CD14-positive monocyte (primary cell): ENCODE data around the gene LRBA. TPM values are rescaled to one million over a fixed set of nuclear protein-coding genes. Genes with fewer than 3 reads are reported as not detected.
A peak's percentile ranks its signal among the peaks of the same experiment; 100 is the strongest.

ENCODE experiments used
- DNase-seq, 3 donors: peaks; one replicate each; pipeline ENCODE4 v3.0.0-alpha.2; 2011 to 2022
- H2AFZ ChIP-seq: 2 replicates; pipeline ENCODE4 v1.6.0; 2012; ENCODE audit warnings: mild to moderate bottlenecking, low read depth, low read length, inconsistent platforms; ENCODE audit not compliant: insufficient read depth, poor library complexity, severe bottlenecking
- H3K27ac ChIP-seq, 2 donors: 1 replicate in 1 of 2; 2 replicates in 1 of 2; pipeline ENCODE4 v1.5.1; 2012 to 2013; ENCODE audit warnings: low read length in 2 of 2, control low read depth in 1 of 2, inconsistent platforms in 1 of 2, low read depth in 1 of 2, mild to moderate bottlenecking in 1 of 2
- H3K27me3 ChIP-seq, 2 donors: one replicate each; pipeline versions ENCODE4 v1.6.0 to v1.6.1; 2011 to 2013; ENCODE audit warnings: low read length in 2 of 2; ENCODE audit not compliant: control insufficient read depth in 2 of 2, insufficient read depth in 2 of 2
- H3K36me3 ChIP-seq, 2 donors: replicated peaks in 1 of 2; 1 replicate in 1 of 2; 2 replicates in 1 of 2; pipeline versions ENCODE4 v1.5.1 to v1.6.1; 2012 to 2013; ENCODE audit warnings: low read length in 2 of 2, control low read depth in 1 of 2, inconsistent platforms in 1 of 2, mild to moderate bottlenecking in 1 of 2; ENCODE audit not compliant: insufficient read depth in 2 of 2, control insufficient read depth in 1 of 2
- H3K4me1 ChIP-seq, 2 donors: 1 replicate in 1 of 2; 2 replicates in 1 of 2; pipeline versions ENCODE4 v1.5.1 to v1.6.1; 2012 to 2013; ENCODE audit warnings: low read length in 2 of 2, control low read depth in 1 of 2, inconsistent platforms in 1 of 2, mild to moderate bottlenecking in 1 of 2, moderate library complexity in 1 of 2; ENCODE audit not compliant: insufficient read depth in 2 of 2, control insufficient read depth in 1 of 2
- H3K4me2 ChIP-seq: replicated peaks from 2 replicates; pipeline ENCODE3; 2012; ENCODE audit warnings: low read length, moderate library complexity, mild to moderate bottlenecking; ENCODE audit not compliant: poor library complexity, severe bottlenecking; ENCODE audit errors: extremely low read depth
- H3K4me3 ChIP-seq, 3 experiments: fragments of 200-600 bp in 1 of 3; sonication (generic) in 1 of 3; replicated peaks in 1 of 3; 1 replicate in 2 of 3; 2 replicates in 1 of 3; pipeline ENCODE4 v1.5.1; 2011 to 2013; ENCODE audit warnings: low read length in 3 of 3, mild to moderate bottlenecking in 3 of 3, control low read depth in 2 of 3, low read depth in 2 of 3, inconsistent platforms in 1 of 3, moderate library complexity in 1 of 3
- H3K79me2 ChIP-seq: 2 replicates; pipeline ENCODE4 v1.6.0; 2012; ENCODE audit warnings: mild to moderate bottlenecking, control low read depth, inconsistent platforms, low read length, moderate library complexity; ENCODE audit not compliant: insufficient read depth
- H3K9ac ChIP-seq: 2 replicates; pipeline ENCODE4 v1.6.0; 2017; ENCODE audit warnings: low read length, mild to moderate bottlenecking; ENCODE audit not compliant: insufficient read depth, poor library complexity, severe bottlenecking
- H3K9me3 ChIP-seq, 2 donors: replicated peaks in 1 of 2; 1 replicate in 1 of 2; 2 replicates in 1 of 2; pipeline versions ENCODE4 v1.5.1 to v1.6.1; 2012 to 2013; ENCODE audit warnings: low read length in 2 of 2, control low read depth in 1 of 2; ENCODE audit not compliant: control insufficient read depth in 1 of 2, insufficient read depth in 1 of 2
- H4K20me1 ChIP-seq: 2 replicates; pipeline ENCODE4 v1.6.0; 2012; ENCODE audit warnings: mild to moderate bottlenecking, low read length, control low read depth, moderate library complexity; ENCODE audit not compliant: insufficient read depth
- H3K27ac Mint-ChIP-seq, 7 donors: one replicate each; pipeline ENCODE4 v1.8.0; 2020; ENCODE audit warnings: mild to moderate bottlenecking in 7 of 7, mixed read lengths in 7 of 7, moderate library complexity in 6 of 7, inconsistent platforms in 2 of 7
- H3K27me3 Mint-ChIP-seq, 3 donors: one replicate each; pipeline ENCODE4 v1.8.0; 2021 to 2022; ENCODE audit warnings: low read depth in 3 of 3, mild to moderate bottlenecking in 3 of 3, mixed read lengths in 3 of 3, moderate library complexity in 3 of 3, inconsistent platforms in 1 of 3
- H3K36me3 Mint-ChIP-seq, 2 donors: one replicate each; pipeline ENCODE4 v1.8.0; 2020; ENCODE audit warnings: mixed read lengths in 2 of 2, inconsistent platforms in 1 of 2, mild to moderate bottlenecking in 1 of 2
- H3K4me1 Mint-ChIP-seq: one replicate; pipeline ENCODE4 v1.8.0; 2020; ENCODE audit warnings: mild to moderate bottlenecking, mixed read lengths
- H3K4me3 Mint-ChIP-seq, 2 donors: one replicate each; pipeline ENCODE4 v1.8.0; 2020; ENCODE audit warnings: mild to moderate bottlenecking in 2 of 2, mixed read lengths in 2 of 2, moderate library complexity in 1 of 2
- H3K9me3 Mint-ChIP-seq, 7 donors: one replicate each; pipeline ENCODE4 v1.8.0; 2020 to 2022; ENCODE audit warnings: mixed read lengths in 7 of 7, mild to moderate bottlenecking in 6 of 7, moderate library complexity in 6 of 7, inconsistent platforms in 2 of 7
- CTCF ChIP-seq: fragments of 200-600 bp; IDR thresholded peaks from one replicate; pipeline ENCODE4 v1.8.0; 2022; ENCODE audit warnings: antibody characterized with exemption, mild to moderate bottlenecking
- WGBS: methylation state at CpG from one replicate; pipeline ENCODE4 v1.1.5; 2013; ENCODE audit warnings: missing lambda C conversion rate; ENCODE audit not compliant: insufficient coverage; 5-methylcytosine and 5-hydroxymethylcytosine counted together
- intact Hi-C, 2 donors: fragments of 100-400 bp; cut with micrococcal nuclease; formaldehyde crosslinking; loops; one replicate each; pipeline versions ENCODE4 v1.15.0 to v1.15.1; 2023
- polyA plus RNA-seq, 3 donors: library from polyadenylated mRNA; depleted of rRNA in 1 of 3; unstranded in 2 of 3; stranded (reverse) in 1 of 3; fragments of 300-500 nt in 2 of 3; fragments of >200 nt in 1 of 3; fragmentation: Illumina TruSeq in 2 of 3; gene quantifications; 1 replicate in 2 of 3; 2 replicates in 1 of 3; pipeline ENCODE4 v1.2.3, GENCODE V29; 2012 to 2021

Gene LRBA
- polyA plus RNA-seq, 3 donors = 1.5 to 5.5 (median 4.4) TPM

GRCh38 chr4:150305995-150306394, 709.1 kb downstream of the LRBA start:
- H3K27ac Mint-ChIP-seq = no peak overlapping the region
- Histone ChIP-seq H3K27me3 (no peaks in the 10 kb centered on the region), H3K79me2 (no peaks in the 10 kb centered on the region), H3K36me3 (no peaks in the 10 kb centered on the region), H3K27ac (no peak overlapping the region), H4K20me1 (no peaks in the 10 kb centered on the region), H3K9ac (no peak overlapping the region), H3K4me3 (no peak overlapping the region), H3K9me3 (no peaks in the 10 kb centered on the region), H2AFZ (no peak overlapping the region), H3K4me2 (no peak overlapping the region), H3K4me1 (peaks cover 4 to 5% of the 10 kb centered on the region in 2 donors)
- peaks cover 0 to 4% of the 10 kb centered on the region in 2 donors for H3K36me3 Mint-ChIP-seq
- intact Hi-C loops = no loop called here
- H3K4me3 Mint-ChIP-seq = no peak overlapping the region
- peaks cover 0 to 2% (median 0%) of the 10 kb centered on the region in 3 donors for H3K27me3 Mint-ChIP-seq
- peaks cover 3% of the 10 kb centered on the region for H3K4me1 Mint-ChIP-seq
- peaks cover 0 to 7% (median 1%) of the 10 kb centered on the region in 7 donors for H3K9me3 Mint-ChIP-seq
- DNase-seq = no peak
- WGBS = no CpG with 5 or more reads among the region's 2 CpGs
- no peak for TF ChIP-seq CTCF

- Histone ChIP-seq H3K4me2 (no peak overlapping the region), H3K4me3 (no peak overlapping the region)
These were observed 712.5 kb downstream of the LRBA start for GRCh38 chr4:150302553-150302952.

More at GRCh38 chr4:150302553-150302952, 712.5 kb downstream of the LRBA start:
- Histone ChIP-seq H3K79me2 (no peaks in the 10 kb centered on the region), H4K20me1 (no peaks in the 10 kb centered on the region), H3K27me3 (no peaks in the 10 kb centered on the region), H3K27ac (no peak overlapping the region), H3K4me1 (peaks cover 4 to 5% of the 10 kb centered on the region in 2 donors), H3K9me3 (no peaks in the 10 kb centered on the region), H2AFZ (no peak overlapping the region), H3K9ac (no peak overlapping the region), H3K36me3 (no peaks in the 10 kb centered on the region)
- H3K27me3 Mint-ChIP-seq = no peaks in the 10 kb centered on the region
- intact Hi-C loops = no loop called here
- peaks cover 0 to 4% of the 10 kb centered on the region in 2 donors for H3K36me3 Mint-ChIP-seq
- no peak overlapping the region for H3K27ac Mint-ChIP-seq
- H3K9me3 Mint-ChIP-seq = peaks cover 0 to 7% (median 1%) of the 10 kb centered on the region in 7 donors
- DNase-seq = peak; percentile 40 to 78 (median 55)
- H3K4me1 Mint-ChIP-seq = peaks cover 3% of the 10 kb centered on the region
- H3K4me3 Mint-ChIP-seq = no peak overlapping the region
- no peak for TF ChIP-seq CTCF
- no CpG with 5 or more reads among the region's 4 CpGs for WGBS
